Osteoblast (primary cell): Measurements from ENCODE around the gene ZNF512. TPM values are rescaled to one million over a fixed set of nuclear protein-coding genes. Genes with fewer than 3 reads are reported as not detected.

Experiments
- DNase-seq: peaks from one replicate; pipeline ENCODE4 v3.0.0; 2011; ENCODE audit warnings: low spot score, mixed read lengths; ENCODE audit not compliant: insufficient read length; ENCODE audit errors: missing footprints
- H2AFZ ChIP-seq: 2 replicates; pipeline ENCODE4 v1.6.0; 2011; ENCODE audit warnings: mild to moderate bottlenecking, low read length
- H3K27ac ChIP-seq: 2 replicates; pipeline ENCODE4 v1.5.1; 2011; ENCODE audit warnings: mild to moderate bottlenecking, low read depth, low read length, moderate library complexity
- H3K27me3 ChIP-seq: 2 replicates; pipeline ENCODE4 v1.6.0; 2012; ENCODE audit warnings: mild to moderate bottlenecking, control low read depth, inconsistent platforms, low read length, moderate library complexity; ENCODE audit not compliant: insufficient read depth
- H3K36me3 ChIP-seq: 2 replicates; pipeline ENCODE4 v1.5.1; 2011; ENCODE audit warnings: mild to moderate bottlenecking, low read length, control low read depth, moderate library complexity; ENCODE audit not compliant: insufficient read depth
- H3K4me1 ChIP-seq: 2 replicates; pipeline ENCODE4 v1.5.1; 2011; ENCODE audit warnings: mild to moderate bottlenecking, low read length, control low read depth, moderate library complexity; ENCODE audit not compliant: insufficient read depth
- H3K4me2 ChIP-seq: 2 replicates; pipeline ENCODE4 v1.6.0; 2011; ENCODE audit warnings: mild to moderate bottlenecking, low read length; ENCODE audit not compliant: insufficient read depth
- H3K4me3 ChIP-seq: fragments of 200-600 bp; sonication (generic); 3 replicates; pipeline ENCODE4 v1.5.1; 2012; ENCODE audit warnings: mild to moderate bottlenecking, low read length, inconsistent platforms; ENCODE audit not compliant: insufficient read depth
- H3K79me2 ChIP-seq: 2 replicates; pipeline ENCODE4 v1.6.0; 2012; ENCODE audit warnings: mild to moderate bottlenecking, low read length, control low read depth, inconsistent platforms; ENCODE audit not compliant: insufficient read depth
- H3K9me3 ChIP-seq: 2 replicates; pipeline ENCODE4 v1.5.1; 2011; ENCODE audit warnings: low read depth, low read length, control low read depth
- H4K20me1 ChIP-seq: 2 replicates; pipeline ENCODE4 v1.6.0; 2012; ENCODE audit warnings: mild to moderate bottlenecking, low read length, control low read depth; ENCODE audit not compliant: insufficient read depth
- total RNA-seq: library from RNA; depleted of rRNA; stranded (reverse); fragments of >200 nt; gene quantifications from 2 replicates; pipeline ENCODE4 v1.2.3, GENCODE V29; 2012
- TF ChIP-seq, protein P1 (sequence below): IDR thresholded peaks from 2 replicates; pipeline ENCODE4 v1.5.1; 2011; ENCODE audit warnings: mild to moderate bottlenecking, low read depth, low read length, moderate library complexity; ENCODE audit errors: extremely low read depth

Gene ZNF512
- total RNA-seq, 1 donor, result 21.4 TPM

DNA sequence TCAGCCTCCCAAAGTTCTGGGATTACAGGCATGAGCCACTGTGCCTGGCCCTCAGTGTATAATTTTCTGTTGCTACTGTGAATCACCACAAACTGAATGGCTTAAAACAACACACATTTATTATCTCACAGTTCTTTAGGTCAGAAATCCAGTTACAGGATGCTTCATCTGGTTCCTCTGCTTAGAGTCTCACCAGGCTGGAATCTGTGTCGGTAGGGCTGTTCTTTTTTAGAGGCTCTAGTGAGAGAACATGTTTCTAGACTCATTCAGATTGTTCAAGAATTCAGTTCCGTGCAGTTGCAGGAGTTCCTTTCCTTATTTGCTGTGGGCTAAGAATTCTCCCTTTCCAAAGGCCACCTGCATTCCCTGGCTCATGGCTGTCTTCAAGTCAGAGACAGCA, 23.8 kb downstream of the ZNF512 start:
- no peaks in the 10 kb centered on the region for H3K27me3 ChIP-seq
- peak; percentile 90 for DNase-seq
- TF ChIP-seq, protein P1, sequence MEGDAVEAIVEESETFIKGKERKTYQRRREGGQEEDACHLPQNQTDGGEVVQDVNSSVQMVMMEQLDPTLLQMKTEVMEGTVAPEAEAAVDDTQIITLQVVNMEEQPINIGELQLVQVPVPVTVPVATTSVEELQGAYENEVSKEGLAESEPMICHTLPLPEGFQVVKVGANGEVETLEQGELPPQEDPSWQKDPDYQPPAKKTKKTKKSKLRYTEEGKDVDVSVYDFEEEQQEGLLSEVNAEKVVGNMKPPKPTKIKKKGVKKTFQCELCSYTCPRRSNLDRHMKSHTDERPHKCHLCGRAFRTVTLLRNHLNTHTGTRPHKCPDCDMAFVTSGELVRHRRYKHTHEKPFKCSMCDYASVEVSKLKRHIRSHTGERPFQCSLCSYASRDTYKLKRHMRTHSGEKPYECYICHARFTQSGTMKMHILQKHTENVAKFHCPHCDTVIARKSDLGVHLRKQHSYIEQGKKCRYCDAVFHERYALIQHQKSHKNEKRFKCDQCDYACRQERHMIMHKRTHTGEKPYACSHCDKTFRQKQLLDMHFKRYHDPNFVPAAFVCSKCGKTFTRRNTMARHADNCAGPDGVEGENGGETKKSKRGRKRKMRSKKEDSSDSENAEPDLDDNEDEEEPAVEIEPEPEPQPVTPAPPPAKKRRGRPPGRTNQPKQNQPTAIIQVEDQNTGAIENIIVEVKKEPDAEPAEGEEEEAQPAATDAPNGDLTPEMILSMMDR, result no peak
- no peak overlapping the region for H2AFZ ChIP-seq
- H3K4me2 ChIP-seq, result peak overlapping the region; percentile 53
- H3K4me1 ChIP-seq, result peaks cover 6% of the 10 kb centered on the region
- no peaks in the 10 kb centered on the region for H4K20me1 ChIP-seq
- peaks cover 49% of the 10 kb centered on the region for H3K36me3 ChIP-seq
- peak overlapping the region; percentile 91 for H3K27ac ChIP-seq
- H3K4me3 ChIP-seq, result no peak overlapping the region
- no peaks in the 10 kb centered on the region for H3K9me3 ChIP-seq
- peaks cover 31% of the 10 kb centered on the region for H3K79me2 ChIP-seq

DNA sequence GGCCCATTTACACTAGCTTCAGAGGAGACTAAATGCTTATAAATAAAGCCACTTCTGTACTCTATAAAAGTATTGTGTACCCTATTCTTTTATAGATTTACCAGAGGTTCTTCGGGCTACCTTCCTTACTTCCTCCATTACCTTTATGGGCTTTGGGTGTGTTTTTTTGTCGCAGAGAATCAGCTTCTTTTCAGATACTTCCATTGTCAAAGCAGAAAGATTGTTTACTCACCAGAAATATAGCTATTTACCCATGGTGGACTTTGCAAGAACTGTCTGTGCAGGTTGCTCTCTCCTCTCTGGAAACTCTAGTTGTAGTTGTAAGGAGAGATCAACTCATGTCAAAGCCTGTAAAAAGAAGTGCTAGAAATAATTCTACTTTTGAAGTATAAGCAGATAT, 31.1 kb downstream of the ZNF512 start:
- H3K4me2 ChIP-seq, result no peak overlapping the region
- H3K27ac ChIP-seq, result no peak overlapping the region
- no peak overlapping the region for H2AFZ ChIP-seq
- H3K9me3 ChIP-seq, result no peaks in the 10 kb centered on the region
- peaks cover 2% of the 10 kb centered on the region for H4K20me1 ChIP-seq
- H3K36me3 ChIP-seq, result peaks cover 50% of the 10 kb centered on the region
- no peak for DNase-seq
- H3K4me3 ChIP-seq, result no peak overlapping the region
- peaks cover 28% of the 10 kb centered on the region for H3K79me2 ChIP-seq
- H3K27me3 ChIP-seq, result no peaks in the 10 kb centered on the region
- no peaks in the 10 kb centered on the region for H3K4me1 ChIP-seq
- TF ChIP-seq, protein P1, result no peak

GRCh38 chr2:27615316-27615715, 32.5 kb downstream of the ZNF512 start:
- Histone ChIP-seq H4K20me1 (peaks cover 2% of the 10 kb centered on the region), H3K27me3 (no peaks in the 10 kb centered on the region), H3K4me2 (no peak overlapping the region), H2AFZ (no peak overlapping the region), H3K79me2 (peaks cover 22% of the 10 kb centered on the region), H3K36me3 (peaks cover 47% of the 10 kb centered on the region), H3K27ac (no peak overlapping the region), H3K4me3 (no peak overlapping the region), H3K9me3 (no peaks in the 10 kb centered on the region), H3K4me1 (no peaks in the 10 kb centered on the region)
- no peak for DNase-seq
- TF ChIP-seq, protein P1, result no peak

DNA sequence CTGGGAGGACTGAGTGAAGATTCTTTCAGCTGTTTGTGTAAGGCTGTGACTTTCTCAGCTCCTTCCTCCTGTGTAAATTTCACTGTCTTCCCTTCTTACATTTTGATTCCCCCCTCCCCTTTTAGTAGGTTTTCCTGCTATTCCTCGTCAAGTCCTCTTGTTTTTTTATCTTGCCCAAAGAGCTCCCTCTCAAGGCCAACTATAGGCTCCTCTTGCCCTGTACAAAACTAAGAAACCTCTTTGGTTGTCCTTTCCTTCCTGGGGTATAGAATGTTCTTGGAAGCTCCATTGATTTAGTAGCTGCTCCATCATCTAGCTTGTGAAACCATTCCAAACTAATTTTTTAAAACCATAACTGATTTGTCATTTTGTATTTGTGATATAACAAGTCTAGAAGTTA, 38.7 kb downstream of the ZNF512 start:
- Histone ChIP-seq H3K4me2 (no peak overlapping the region), H3K79me2 (no peaks in the 10 kb centered on the region), H4K20me1 (no peaks in the 10 kb centered on the region), H3K36me3 (peaks cover 38% of the 10 kb centered on the region), H3K4me1 (peaks cover 21% of the 10 kb centered on the region), H3K27me3 (no peaks in the 10 kb centered on the region), H2AFZ (no peak overlapping the region), H3K4me3 (no peak overlapping the region), H3K9me3 (no peaks in the 10 kb centered on the region), H3K27ac (no peak overlapping the region)
- TF ChIP-seq, protein P1, result peak; percentile 11
- no peak for DNase-seq
